Adrenal gland (tissue), 12 donors: ENCODE measurements around the gene TRAPPC14. TPM values are rescaled to one million over a fixed set of nuclear protein-coding genes. Genes with fewer than 3 reads are reported as not detected.
"Not testable (repeated sequence)": the region's sequence is repeated elsewhere in the genome, so short reads cannot be mapped to it uniquely, and the experiment has no call there.

Experiments
- DNase-seq, 7 donors: peaks; one replicate each; pipeline ENCODE4 v3.0.0-alpha.2; 2019 to 2020
- H3K27ac ChIP-seq, 5 donors: fragments of 200-600 bp; sonication (generic) in 4 of 5; 1 replicate in 3 of 5; 2 replicates in 2 of 5; pipeline versions ENCODE4 v1.5.1 to v1.8.0; 2016 to 2020; ENCODE audit warnings: mild to moderate bottlenecking in 1 of 5
- H3K27me3 ChIP-seq: fragments of 200-600 bp; 2 replicates; pipeline ENCODE4 v1.8.0; 2021
- H3K36me3 ChIP-seq, 2 donors: fragments of 200-600 bp; replicated peaks in 1 of 2; 1 replicate in 1 of 2; 2 replicates in 1 of 2; pipeline versions ENCODE4 v1.5.1 to v1.8.0; 2018 to 2022
- H3K4me1 ChIP-seq, 2 donors: fragments of 200-600 bp; replicated peaks in 1 of 2; 1 replicate in 1 of 2; 2 replicates in 1 of 2; pipeline versions ENCODE4 v1.5.1 to v1.8.0; 2018 to 2021
- H3K4me3 ChIP-seq, 4 donors: fragments of 200-600 bp; sonication (generic) in 3 of 4; one replicate each; pipeline ENCODE4 v1.5.1; 2016 to 2018
- H3K9me3 ChIP-seq, 3 donors: fragments of 200-600 bp; sonication (generic) in 1 of 3; replicated peaks in 1 of 3; 1 replicate in 2 of 3; 2 replicates in 1 of 3; pipeline versions ENCODE4 v1.5.1 to v1.8.0; 2016 to 2021
- POLR2A ChIP-seq, 2 donors: fragments of 450-650 bp; IDR thresholded peaks; one replicate each; pipeline ENCODE4 v1.6.1; 2017; ENCODE audit warnings: antibody characterized with exemption in 2 of 2, mild to moderate bottlenecking in 2 of 2, moderate library complexity in 1 of 2
- WGBS, 4 donors: extraction: QIAGEN DNeasy Blood & Tissue Kit in 2 of 4; methylation state at CpG; one replicate each; pipeline versions ENCODE4 v1.1.5 to v1.1.7; 2013 to 2017; 5-methylcytosine and 5-hydroxymethylcytosine counted together
- intact Hi-C, 2 donors: fragments of 100-400 bp; cut with DNase I; formaldehyde crosslinking; loops; one replicate each; pipeline versions ENCODE4 v1.14.1 to v1.15.0; 2022 to 2023
- polyA plus RNA-seq, 3 donors: library from polyadenylated mRNA; stranded (reverse); fragments of 200-250 nt in 2 of 3; fragments of 350-450 nt in 1 of 3; fragmentation: Illumina TruSeq in 1 of 3; extraction: RNeasy Lipid Tissue Mini Kit (QIAGEN cat#74804) in 1 of 3; gene quantifications; one replicate each; pipeline ENCODE4 v1.2.3, GENCODE V29; 2013 to 2014
- total RNA-seq, 9 donors: library from RNA; depleted of rRNA in 4 of 9; stranded (reverse); fragments of >200 nt in 4 of 9; fragments of 120-200 nt in 1 of 9; fragmentation: NEBNext Ultra II Directional in 1 of 9; extraction: Animal tissue kit (Norgen Biotek cat#: 25700) in 1 of 9; gene quantifications; one replicate each; pipeline versions ENCODE4 v1.1.0 to v1.2.4, GENCODE V29; 2013 to 2023
- TF ChIP-seq, protein P1 (sequence below), 6 experiments: fragments of 450-650 bp in 4 of 6; fragments of 200-600 bp in 2 of 6; sonication (generic) in 1 of 6; IDR thresholded peaks; 1 replicate in 5 of 6; 2 replicates in 1 of 6; pipeline versions ENCODE4 v1.5.1 to v1.8.0; 2016 to 2021; ENCODE audit warnings: antibody characterized with exemption in 6 of 6, mild to moderate bottlenecking in 2 of 6, moderate library complexity in 1 of 6
- donor health status: healthy with polysubstance abuse.
- donor health status: Bipolar disorder and iron deficiency.
- donor health status: DM: yes; HTN: yes; CAD: no.
- donor health status: DM: no; HTN: no; CAD: no.
- donor health status: DM: no; HTN: no; CAD: no.
- donor health status: DM: yes; HTN: yes; CAD: no.

Gene TRAPPC14
- total and polyA plus RNA-seq, 12 donors = 4.3 to 57.7 (median 17.5) TPM

DNA sequence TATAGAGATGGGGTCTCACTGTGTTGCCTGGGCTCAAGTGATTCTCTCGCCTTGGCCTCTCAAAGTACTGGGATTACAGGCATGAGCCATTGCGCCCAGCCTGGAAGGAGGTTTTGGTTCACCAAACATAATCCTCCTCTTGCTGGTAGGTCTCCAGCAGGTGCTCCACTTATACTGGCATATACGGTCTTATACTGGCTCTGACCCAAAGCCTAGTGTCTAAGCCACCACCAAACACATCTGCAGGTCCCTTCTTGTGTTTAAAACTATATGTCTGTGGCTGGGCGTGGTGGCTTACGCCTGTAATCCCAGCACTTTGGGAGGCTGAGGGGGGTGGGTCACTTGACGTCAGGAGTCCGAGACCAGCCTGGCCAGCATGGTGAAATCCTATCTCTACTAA lies 26.4 kb downstream of the TRAPPC14 start:
- no peak for TF ChIP-seq POLR2A (IDR thresholded peaks at IDR 0.05)
- TF ChIP-seq, protein P1, sequence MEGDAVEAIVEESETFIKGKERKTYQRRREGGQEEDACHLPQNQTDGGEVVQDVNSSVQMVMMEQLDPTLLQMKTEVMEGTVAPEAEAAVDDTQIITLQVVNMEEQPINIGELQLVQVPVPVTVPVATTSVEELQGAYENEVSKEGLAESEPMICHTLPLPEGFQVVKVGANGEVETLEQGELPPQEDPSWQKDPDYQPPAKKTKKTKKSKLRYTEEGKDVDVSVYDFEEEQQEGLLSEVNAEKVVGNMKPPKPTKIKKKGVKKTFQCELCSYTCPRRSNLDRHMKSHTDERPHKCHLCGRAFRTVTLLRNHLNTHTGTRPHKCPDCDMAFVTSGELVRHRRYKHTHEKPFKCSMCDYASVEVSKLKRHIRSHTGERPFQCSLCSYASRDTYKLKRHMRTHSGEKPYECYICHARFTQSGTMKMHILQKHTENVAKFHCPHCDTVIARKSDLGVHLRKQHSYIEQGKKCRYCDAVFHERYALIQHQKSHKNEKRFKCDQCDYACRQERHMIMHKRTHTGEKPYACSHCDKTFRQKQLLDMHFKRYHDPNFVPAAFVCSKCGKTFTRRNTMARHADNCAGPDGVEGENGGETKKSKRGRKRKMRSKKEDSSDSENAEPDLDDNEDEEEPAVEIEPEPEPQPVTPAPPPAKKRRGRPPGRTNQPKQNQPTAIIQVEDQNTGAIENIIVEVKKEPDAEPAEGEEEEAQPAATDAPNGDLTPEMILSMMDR (IDR thresholded peaks at IDR 0.05) = no peak
- no peaks in the 10 kb centered on the region for H3K27me3 ChIP-seq
- DNase-seq = no peak
- 57 to 77% (median 68%) methylated on average over 7 of the region's 7 CpGs for WGBS, 4 donors
- H3K27ac ChIP-seq = no peak overlapping the region
- peaks cover 8 to 13% of the 10 kb centered on the region in 2 donors for H3K4me1 ChIP-seq
- H3K36me3 ChIP-seq = no peaks in the 10 kb centered on the region
- intact Hi-C loops = loop anchor here (5.0 kb wide), 2 partner anchors 75 to 85 kb away; partner anchors contain the start of gene PVRIG (in 1 of the 2)
- no peaks in the 10 kb centered on the region for H3K9me3 ChIP-seq
- H3K4me3 ChIP-seq = no peak overlapping the region

DNA sequence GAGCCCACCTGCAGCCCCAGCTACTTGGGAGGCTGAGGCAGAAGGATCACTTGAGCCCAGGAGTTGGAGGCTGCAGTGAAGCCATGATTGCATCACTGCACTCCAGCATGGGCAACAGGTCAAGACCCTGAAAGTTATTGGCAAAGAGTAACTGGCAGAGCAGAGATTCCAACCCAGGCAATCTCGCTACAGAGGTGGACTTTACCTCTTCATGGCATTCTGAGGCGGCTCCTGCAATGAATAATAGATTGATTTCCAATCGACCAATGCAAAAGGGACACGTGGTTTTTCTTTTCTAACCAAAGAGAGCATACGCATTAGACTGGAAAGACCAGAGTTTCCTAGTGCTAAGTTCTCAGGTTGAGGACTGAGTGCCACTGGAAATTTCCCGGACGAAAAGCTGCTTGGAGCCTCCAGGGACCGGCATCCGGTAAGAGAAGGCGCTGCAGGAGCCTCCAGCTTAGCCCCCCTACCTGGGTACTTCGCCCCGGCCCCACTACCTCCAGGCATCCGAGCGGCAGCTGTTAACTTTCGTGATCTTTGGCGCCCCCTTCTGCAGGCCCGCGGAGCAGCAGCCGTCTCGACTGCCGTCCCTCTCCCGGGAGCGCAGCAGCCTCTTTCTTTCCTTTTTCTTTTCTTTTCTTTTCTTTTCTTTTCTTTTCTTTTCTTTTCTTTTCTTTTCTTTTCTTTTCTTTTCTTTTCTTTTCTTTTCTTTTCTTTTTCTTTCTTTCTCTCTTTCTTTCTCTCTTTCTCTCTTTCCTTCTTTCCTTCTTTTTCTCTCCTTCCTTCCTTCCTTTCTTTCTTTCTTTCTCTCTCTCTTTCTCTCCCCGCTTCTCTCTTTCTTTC lies 27.7 kb downstream of the TRAPPC14 start:
- Histone ChIP-seq H3K4me3 (no peak overlapping the region), H3K9me3 (no peaks in the 10 kb centered on the region), H3K27me3 (no peaks in the 10 kb centered on the region), H3K36me3 (no peaks in the 10 kb centered on the region), H3K27ac (no peak overlapping the region), H3K4me1 (peaks cover 11 to 19% of the 10 kb centered on the region in 2 donors)
- WGBS, 4 donors = 6 to 11% (median 9%) methylated on average over 22 to 24 of the region's 24 CpGs
- TF ChIP-seq POLR2A (IDR thresholded peaks at IDR 0.05) = peak in 1 of 2 donors; percentile 8
- TF ChIP-seq, protein P1 (IDR thresholded peaks at IDR 0.05) = peak; percentile 75 to 92 (median 85)
- intact Hi-C loops = loop anchor here (5.0 kb wide), 2 partner anchors 76 to 86 kb away; partner anchors contain the start of gene PVRIG (in 1 of the 2)
- DNase-seq = peak; percentile 71 to 91 (median 83)

DNA sequence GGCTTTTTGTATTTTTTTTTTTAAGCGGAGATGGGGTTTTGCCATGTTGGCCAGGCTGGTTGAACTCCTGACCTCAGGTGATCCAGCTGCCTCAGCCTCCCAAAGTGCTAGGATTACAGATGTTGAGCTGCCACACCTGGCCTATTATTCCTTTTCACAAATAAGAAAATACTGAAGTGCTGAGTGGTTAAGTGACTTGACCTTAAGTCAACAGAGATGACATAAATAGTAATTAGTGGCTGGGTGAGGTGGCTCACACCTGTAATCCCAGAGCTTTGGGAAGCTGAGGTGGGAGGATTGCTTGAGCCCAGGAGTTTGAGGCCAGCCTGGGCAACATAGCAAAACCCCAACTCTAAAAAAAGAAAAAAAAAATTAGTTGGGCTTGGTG lies 28.3 kb downstream of the TRAPPC14 start:
- not testable (repeated sequence) for H3K27me3 ChIP-seq, H3K36me3 ChIP-seq, H3K27ac ChIP-seq, DNase-seq, H3K9me3 ChIP-seq, H3K4me3 ChIP-seq
- H3K4me1 ChIP-seq = peaks cover 14 to 25% of the 10 kb centered on the region in 2 donors
- intact Hi-C loops = loop anchor here (5.0 kb wide), 2 partner anchors 77 to 87 kb away; partner anchors contain the start of gene PVRIG (in 1 of the 2)
- 88 to 100% (median 95%) methylated on average over 1 of the region's 1 CpG for WGBS, 4 donors

DNA sequence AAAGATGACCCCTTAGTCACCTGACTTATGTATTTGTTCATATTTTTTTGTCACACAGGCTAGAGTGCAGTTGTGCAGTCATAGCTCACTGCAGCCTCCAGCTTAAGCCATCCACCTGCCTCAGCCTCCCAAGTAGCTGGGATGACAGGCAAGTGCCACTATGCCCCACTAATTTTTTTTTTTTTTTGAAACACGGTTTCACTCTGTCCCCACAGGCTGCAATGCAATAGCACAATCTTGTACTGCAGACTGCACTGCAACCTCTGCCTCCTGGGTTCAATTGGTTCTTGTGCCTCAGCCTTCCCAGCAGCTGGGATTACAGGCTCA lies 29.9 kb downstream of the TRAPPC14 start:
- Histone ChIP-seq H3K9me3 (no peaks in the 10 kb centered on the region), H3K4me1 (peaks cover 14 to 26% of the 10 kb centered on the region in 2 donors), H3K36me3 (no peaks in the 10 kb centered on the region), H3K27me3 (no peaks in the 10 kb centered on the region), H3K4me3 (no peak overlapping the region), H3K27ac (no peak overlapping the region)
- intact Hi-C loops = no loop called here
- TF ChIP-seq, protein P1 (IDR thresholded peaks at IDR 0.05) = no peak
- TF ChIP-seq POLR2A (IDR thresholded peaks at IDR 0.05) = no peak
- no peak for DNase-seq
- 40 to 71% (median 63%) methylated on average over 1 of the region's 1 CpG for WGBS, 4 donors
